SK-N-SH treated with all-trans-retinoic acid at 6 μM for 48 hours (cell line): ENCODE data around the gene BCAM.

ENCODE experiments used
- ATAC-seq: fragments of 200-7000 bp; cut with Tn5 transposase; 3 replicates; pipeline ENCODE4 v1.9.1; 2020; ENCODE audit warnings: mild to moderate bottlenecking, moderate library complexity
- ARNTL ChIP-seq: fragments of 450-650 bp; formaldehyde crosslinking; IDR thresholded peaks from 2 replicates; pipeline ENCODE4 v1.5.0; 2020; ENCODE audit warnings: low read depth, mild to moderate bottlenecking, moderate library complexity, borderline replicate concordance
- CSDC2 ChIP-seq: fragments of 250-450 bp; sonication (Bioruptor Pico); IDR thresholded peaks from 2 replicates; pipeline ENCODE4 v1.5.0; 2020; ENCODE audit warnings: mild to moderate bottlenecking, moderate library complexity
- CSRNP3 ChIP-seq: fragments of 250-450 bp; sonication (Bioruptor Pico); IDR thresholded peaks from 2 replicates; pipeline ENCODE4 v1.5.1; 2021; ENCODE audit warnings: mild to moderate bottlenecking, moderate library complexity
- ESRRG ChIP-seq: fragments of 250-450 bp; sonication (Bioruptor Pico); IDR thresholded peaks from 2 replicates; pipeline ENCODE4 v1.6.1; 2021; ENCODE audit warnings: mild to moderate bottlenecking
- GLIS3 ChIP-seq: fragments of 250-450 bp; sonication (Bioruptor Pico); IDR thresholded peaks from 2 replicates; pipeline ENCODE4 v1.5.0; 2020; ENCODE audit warnings: mild to moderate bottlenecking, moderate library complexity
- ISL1 ChIP-seq: fragments of 250-450 bp; sonication (Bioruptor Pico); IDR thresholded peaks from 2 replicates; pipeline ENCODE4 v2.1.2; 2022; ENCODE audit warnings: mild to moderate bottlenecking, moderate library complexity
- OSR1 ChIP-seq: fragments of 250-450 bp; sonication (Bioruptor Pico); IDR thresholded peaks from 2 replicates; pipeline ENCODE4 v1.8.0; 2022; ENCODE audit warnings: moderate library complexity, mild to moderate bottlenecking, inconsistent platforms
- PATZ1 ChIP-seq: fragments of 250-450 bp; sonication (Bioruptor Pico); IDR thresholded peaks from 2 replicates; pipeline ENCODE4 v1.8.0; 2020; ENCODE audit warnings: mild to moderate bottlenecking, moderate library complexity, borderline replicate concordance
- RARB ChIP-seq: fragments of 250-450 bp; sonication (Bioruptor Pico); IDR thresholded peaks from 2 replicates; pipeline ENCODE4 v1.8.0; 2021; ENCODE audit warnings: mild to moderate bottlenecking, moderate library complexity
- SNAI2 ChIP-seq: fragments of 250-450 bp; sonication (Bioruptor Pico); IDR thresholded peaks from 2 replicates; pipeline ENCODE4 v1.5.0; 2020; ENCODE audit warnings: mild to moderate bottlenecking, moderate library complexity
- TCF4 ChIP-seq: fragments of 250-450 bp; sonication (Bioruptor Pico); IDR thresholded peaks from 2 replicates; pipeline ENCODE4 v1.8.0; 2021; ENCODE audit warnings: mild to moderate bottlenecking, moderate library complexity, borderline replicate concordance
- TOX ChIP-seq: fragments of 250-450 bp; sonication (Bioruptor Pico); IDR thresholded peaks from 2 replicates; pipeline ENCODE4 v1.8.0; 2021; ENCODE audit warnings: mild to moderate bottlenecking, moderate library complexity, borderline replicate concordance
- ZC3H10 ChIP-seq: fragments of 250-450 bp; sonication (Bioruptor Pico); IDR thresholded peaks from 2 replicates; pipeline ENCODE4 v1.5.1; 2021; ENCODE audit warnings: mild to moderate bottlenecking, moderate library complexity
- ZFP3 ChIP-seq: fragments of 250-450 bp; sonication (Bioruptor Pico); IDR thresholded peaks from 2 replicates; pipeline ENCODE4 v1.5.0; 2020; ENCODE audit warnings: mild to moderate bottlenecking, moderate library complexity
- ZFP30 ChIP-seq: fragments of 450-650 bp; formaldehyde crosslinking; IDR thresholded peaks from 2 replicates; pipeline ENCODE4 v1.5.0; 2022; ENCODE audit warnings: mild to moderate bottlenecking, moderate library complexity
- ZNF565 ChIP-seq: fragments of 450-650 bp; formaldehyde crosslinking; conservative IDR thresholded peaks from 2 replicates; pipeline ENCODE4 v1.5.0; 2020; ENCODE audit warnings: low read depth, mild to moderate bottlenecking, moderate library complexity
- ZNF70 ChIP-seq: fragments of 450-650 bp; formaldehyde crosslinking; IDR thresholded peaks from 2 replicates; pipeline ENCODE4 v1.5.0; 2020; ENCODE audit warnings: mild to moderate bottlenecking, moderate library complexity
- ZNF8 ChIP-seq: fragments of 450-650 bp; formaldehyde crosslinking; IDR thresholded peaks from 2 replicates; pipeline ENCODE4 v1.5.0; 2020; ENCODE audit warnings: mild to moderate bottlenecking, moderate library complexity
- TF ChIP-seq, protein P1 (sequence below): fragments of 250-450 bp; sonication (Bioruptor Pico); IDR thresholded peaks from 2 replicates; pipeline ENCODE4 v1.5.0; 2020; ENCODE audit warnings: mild to moderate bottlenecking, moderate library complexity

The BCAM gene

GRCh38 chr19:44846455-44847143, 37.7 kb downstream of the BCAM start:
- ATAC-seq: no peak
- no peak for TF ChIP-seq CSRNP3
- TF ChIP-seq SNAI2: no peak
- no peak for TF ChIP-seq ZNF70
- TF ChIP-seq RARB (CRISPR knock-in tag): no peak
- TF ChIP-seq ISL1 (CRISPR knock-in tag): no peak
- TF ChIP-seq ZC3H10 (CRISPR knock-in tag): no peak
- no peak for TF ChIP-seq CSDC2
- no peak for TF ChIP-seq TCF4 (CRISPR knock-in tag)
- no peak for TF ChIP-seq OSR1 (CRISPR knock-in tag)
- no peak for TF ChIP-seq ZNF565 (CRISPR knock-in tag)
- no peak for TF ChIP-seq ZNF8 (CRISPR knock-in tag)
- no peak for TF ChIP-seq ESRRG (CRISPR knock-in tag)
- TF ChIP-seq ZFP3: no peak
- TF ChIP-seq ARNTL: no peak
- TF ChIP-seq TOX (CRISPR knock-in tag): no peak

- peak; percentile 30 for ATAC-seq
Observed at GRCh38 chr19:44847144-44848035, 38.5 kb downstream of the BCAM start.

DNA sequence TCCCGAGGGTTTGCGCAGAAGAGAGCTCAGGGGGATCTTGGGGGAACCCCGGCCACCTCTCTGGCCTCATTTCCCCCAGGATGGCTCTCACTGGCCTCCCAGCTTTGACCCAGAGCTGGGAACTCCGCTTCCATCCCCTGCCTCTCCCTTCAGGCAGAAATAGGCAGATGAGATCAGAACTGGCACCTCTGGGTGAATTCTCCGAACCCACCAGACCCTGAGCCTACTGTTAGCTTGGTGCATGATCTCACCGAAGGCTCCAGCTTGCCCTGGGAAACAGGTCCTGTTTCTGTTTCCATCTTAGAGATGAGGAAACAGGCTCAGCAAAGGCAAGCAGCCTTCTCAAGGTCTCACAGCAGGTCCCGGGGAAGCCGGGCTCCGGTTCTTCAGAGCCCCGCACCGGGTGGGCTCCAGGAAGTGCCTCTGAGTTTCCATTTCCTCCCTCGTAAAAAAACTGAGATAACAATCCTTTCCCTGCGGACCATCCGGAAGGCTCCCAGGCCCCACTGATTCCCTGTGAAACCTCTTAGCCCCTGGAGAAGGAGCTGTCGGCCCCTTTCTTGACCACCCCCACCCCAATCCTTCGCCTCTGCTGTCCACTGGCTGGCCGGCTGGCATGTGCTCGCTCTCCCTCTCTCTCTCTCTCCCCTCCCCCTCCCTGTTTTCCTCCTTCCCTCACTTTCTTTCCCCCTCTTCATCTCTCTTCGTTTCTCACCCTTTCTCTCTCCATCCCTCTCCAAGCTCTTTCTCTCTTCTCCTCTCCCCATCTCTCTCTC, 39.3 kb downstream of the BCAM start:
- TF ChIP-seq TOX (CRISPR knock-in tag) (no peak), PATZ1 (CRISPR knock-in tag) (no peak)
- ATAC-seq: peak; percentile 3

More at GRCh38 chr19:44847144-44848035, 38.5 kb downstream of the BCAM start:
- TF ChIP-seq PATZ1 (CRISPR knock-in tag): peak; percentile 51; the same call in 1 of the 2 replicates
- TF ChIP-seq ZFP30 (CRISPR knock-in tag): no peak

GRCh38 chr19:44848812-44849447, 40.0 kb downstream of the BCAM start:
- ATAC-seq: no peak
- no peak for TF ChIP-seq ESRRG (CRISPR knock-in tag)

DNA sequence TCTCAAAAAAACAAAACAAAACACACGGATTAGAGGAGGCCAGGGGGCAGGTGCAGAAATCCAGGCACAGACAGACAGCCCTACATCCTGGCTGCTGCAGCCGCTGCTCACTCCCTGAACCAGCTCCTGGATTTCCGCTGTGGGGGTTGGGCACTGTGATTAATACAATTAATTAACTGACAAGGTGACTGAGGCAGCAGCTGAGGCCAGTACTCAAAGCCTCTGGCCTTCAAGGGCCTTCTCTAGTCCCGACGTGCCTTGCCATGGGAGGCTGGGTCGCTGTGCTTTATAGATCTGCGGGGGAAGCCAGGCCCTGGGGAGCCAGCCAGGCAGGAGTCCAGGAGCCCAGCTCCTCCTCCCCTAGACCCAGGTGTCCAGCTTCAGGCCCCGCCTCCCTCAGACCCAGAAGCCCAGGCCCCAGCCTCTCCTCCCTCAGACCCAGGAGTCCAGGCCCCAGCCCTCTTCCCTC, 41.8 kb downstream of the BCAM start:
- no peak for ATAC-seq
- TF ChIP-seq ESRRG (CRISPR knock-in tag): no peak
- TF ChIP-seq, protein P1, sequence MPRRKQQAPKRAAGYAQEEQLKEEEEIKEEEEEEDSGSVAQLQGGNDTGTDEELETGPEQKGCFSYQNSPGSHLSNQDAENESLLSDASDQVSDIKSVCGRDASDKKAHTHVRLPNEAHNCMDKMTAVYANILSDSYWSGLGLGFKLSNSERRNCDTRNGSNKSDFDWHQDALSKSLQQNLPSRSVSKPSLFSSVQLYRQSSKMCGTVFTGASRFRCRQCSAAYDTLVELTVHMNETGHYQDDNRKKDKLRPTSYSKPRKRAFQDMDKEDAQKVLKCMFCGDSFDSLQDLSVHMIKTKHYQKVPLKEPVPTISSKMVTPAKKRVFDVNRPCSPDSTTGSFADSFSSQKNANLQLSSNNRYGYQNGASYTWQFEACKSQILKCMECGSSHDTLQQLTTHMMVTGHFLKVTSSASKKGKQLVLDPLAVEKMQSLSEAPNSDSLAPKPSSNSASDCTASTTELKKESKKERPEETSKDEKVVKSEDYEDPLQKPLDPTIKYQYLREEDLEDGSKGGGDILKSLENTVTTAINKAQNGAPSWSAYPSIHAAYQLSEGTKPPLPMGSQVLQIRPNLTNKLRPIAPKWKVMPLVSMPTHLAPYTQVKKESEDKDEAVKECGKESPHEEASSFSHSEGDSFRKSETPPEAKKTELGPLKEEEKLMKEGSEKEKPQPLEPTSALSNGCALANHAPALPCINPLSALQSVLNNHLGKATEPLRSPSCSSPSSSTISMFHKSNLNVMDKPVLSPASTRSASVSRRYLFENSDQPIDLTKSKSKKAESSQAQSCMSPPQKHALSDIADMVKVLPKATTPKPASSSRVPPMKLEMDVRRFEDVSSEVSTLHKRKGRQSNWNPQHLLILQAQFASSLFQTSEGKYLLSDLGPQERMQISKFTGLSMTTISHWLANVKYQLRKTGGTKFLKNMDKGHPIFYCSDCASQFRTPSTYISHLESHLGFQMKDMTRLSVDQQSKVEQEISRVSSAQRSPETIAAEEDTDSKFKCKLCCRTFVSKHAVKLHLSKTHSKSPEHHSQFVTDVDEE: no peak
- TF ChIP-seq ARNTL: no peak
- TF ChIP-seq GLIS3 (CRISPR knock-in tag): no peak
- TF ChIP-seq SNAI2: no peak
- TF ChIP-seq ISL1 (CRISPR knock-in tag): no peak
- TF ChIP-seq, all 23 proteins: peak for 0
